WI38 (cell line): ENCODE data around the gene SHF.

Experiments used
- H3K4me3 ChIP-seq: 2 replicates; pipeline ENCODE4 v1.5.1; 2011; ENCODE audit warnings: low read depth, mild to moderate bottlenecking, control low read depth, low read length
- CTCF ChIP-seq: IDR thresholded peaks from 2 replicates; pipeline ENCODE4 v1.5.1; 2012; ENCODE audit warnings: low read depth, mild to moderate bottlenecking, control low read depth, low read length

Gene SHF

GRCh38 chr15:45150997-45151396 lies 36.8 kb downstream of the SHF start:
- no peak overlapping the region for H3K4me3 ChIP-seq
- TF ChIP-seq CTCF: no peak

DNA sequence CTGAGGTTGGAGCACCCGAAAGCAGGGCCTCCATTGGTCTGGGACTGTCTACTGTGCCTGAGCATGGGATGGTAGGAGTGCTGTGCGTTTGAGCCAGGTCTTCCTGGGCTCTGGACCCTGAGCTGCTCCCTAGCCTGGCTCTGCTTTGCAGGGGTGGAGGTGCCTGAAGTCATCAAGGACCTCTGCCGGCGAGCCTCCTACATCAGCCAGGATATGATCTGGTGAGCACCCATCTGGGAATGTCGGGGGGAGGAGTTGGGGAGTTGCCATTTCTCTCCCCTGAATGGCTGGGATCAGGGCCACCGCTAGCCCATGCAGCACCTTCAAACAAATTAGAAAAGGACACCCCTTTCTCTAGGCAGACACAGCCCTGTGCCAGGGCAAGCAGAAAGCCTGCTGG lies 37.3 kb downstream of the SHF start:
- TF ChIP-seq CTCF: no peak
- no peak overlapping the region for H3K4me3 ChIP-seq

DNA sequence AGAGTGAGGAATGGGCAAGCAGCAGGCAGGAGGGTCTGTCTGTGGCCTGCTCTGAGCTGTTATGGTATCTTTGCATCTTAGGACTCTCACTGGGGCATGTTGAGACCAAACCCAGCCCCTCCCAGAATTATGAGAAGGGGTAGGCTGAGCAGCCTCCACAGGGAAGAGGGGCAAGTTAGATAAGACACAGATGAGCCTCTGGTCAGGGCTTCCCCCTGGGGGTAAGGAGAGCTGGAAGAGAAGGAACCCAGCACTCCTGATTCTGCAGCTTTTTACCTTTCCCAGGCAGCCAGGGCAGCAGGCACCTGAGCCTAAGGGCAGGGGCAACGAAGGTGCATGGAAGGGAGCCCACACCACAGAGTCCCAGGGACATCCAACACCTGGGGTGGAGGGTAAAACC lies 38.7 kb downstream of the SHF start:
- no peak overlapping the region for H3K4me3 ChIP-seq
- no peak for TF ChIP-seq CTCF

DNA sequence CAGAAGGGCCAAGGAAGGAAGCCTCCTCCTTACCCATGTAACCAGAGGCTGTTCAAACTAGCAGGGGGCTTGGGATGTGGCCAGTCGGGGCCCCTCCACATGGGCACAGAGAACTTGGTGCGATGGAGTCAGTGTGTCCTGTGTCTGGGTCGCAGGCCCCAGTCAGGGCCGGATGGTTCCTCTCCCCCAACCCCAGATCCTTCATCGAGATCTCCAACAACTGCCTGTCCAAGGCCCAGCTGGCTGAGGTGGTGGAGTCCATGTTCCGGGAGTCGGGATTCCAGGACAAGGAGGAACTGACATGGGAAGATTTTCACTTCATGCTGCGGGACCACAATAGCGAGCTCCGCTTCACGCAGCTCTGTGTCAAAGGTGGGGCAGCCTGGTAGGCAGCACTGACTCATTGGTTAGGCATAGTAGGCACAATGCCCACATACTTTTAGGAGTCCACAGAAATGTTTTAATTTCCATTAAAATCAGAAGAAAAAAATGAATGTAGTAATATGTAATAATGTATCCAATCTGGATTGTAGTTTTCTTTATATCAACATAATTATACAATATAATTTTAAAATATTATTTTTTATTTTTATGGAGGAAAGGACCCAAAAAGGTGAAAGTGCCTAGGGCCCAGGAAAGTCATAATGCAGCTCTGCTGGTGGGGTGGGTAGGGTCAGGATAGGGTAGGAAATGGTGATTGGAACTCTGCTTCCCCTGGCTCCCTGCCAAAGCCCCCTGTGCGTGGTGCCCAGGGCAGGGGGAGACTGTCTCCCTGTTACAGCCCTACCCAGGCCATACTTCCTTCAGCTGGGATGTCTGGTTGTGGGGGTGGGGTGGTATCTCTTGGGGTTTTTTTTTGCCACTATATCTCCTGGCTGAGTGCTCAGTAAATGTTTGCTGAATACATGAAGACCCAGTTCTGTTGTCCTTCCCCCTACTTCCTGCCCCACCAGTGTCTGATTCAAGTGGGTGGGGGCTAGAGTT lies 39.4 kb downstream of the SHF start:
- TF ChIP-seq CTCF: no peak
- no peak overlapping the region for H3K4me3 ChIP-seq

DNA sequence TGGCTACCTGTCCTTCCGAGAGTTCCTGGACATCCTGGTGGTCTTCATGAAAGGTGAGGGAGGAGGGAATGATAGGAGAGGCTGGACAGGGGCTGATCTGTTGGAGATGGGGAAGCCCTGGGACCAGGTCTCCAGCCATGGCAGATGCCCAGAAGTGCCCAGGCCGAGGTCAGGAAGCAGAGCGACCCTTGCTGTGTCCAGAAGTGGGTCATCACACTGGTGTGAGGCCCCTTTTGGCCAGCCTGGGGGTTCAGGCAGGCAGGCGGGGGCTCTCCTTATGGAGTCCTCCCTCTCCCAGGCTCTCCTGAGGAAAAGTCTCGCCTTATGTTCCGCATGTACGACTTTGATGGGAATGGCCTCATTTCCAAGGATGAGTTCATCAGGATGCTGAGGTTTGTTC lies 40.2 kb downstream of the SHF start:
- H3K4me3 ChIP-seq: no peak overlapping the region
- TF ChIP-seq CTCF: no peak

DNA sequence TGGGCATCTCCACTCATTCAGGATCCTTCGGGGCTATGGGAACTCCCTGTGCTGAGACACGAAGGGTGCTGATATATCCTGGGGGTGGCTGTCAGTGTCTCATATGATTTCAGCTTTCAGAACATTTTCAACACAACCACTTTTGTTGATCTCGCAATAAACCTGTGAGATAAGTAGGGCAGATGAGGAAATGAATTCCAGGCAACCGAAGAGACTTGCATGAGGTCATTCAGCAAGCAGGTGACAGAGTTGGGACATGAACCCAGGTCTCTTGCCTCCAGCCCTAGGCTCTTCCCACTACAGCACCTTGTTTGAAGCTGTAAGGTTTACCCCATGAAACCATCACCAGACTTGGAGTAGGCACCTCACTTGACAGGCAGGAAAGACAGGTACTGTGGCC lies 41.4 kb downstream of the SHF start:
- no peak overlapping the region for H3K4me3 ChIP-seq

More for the DNA sequence above, 41.4 kb downstream of the SHF start:
- no peak for TF ChIP-seq CTCF
